HepG2 (cell line): ENCODE measurements around the gene RNF222. TPM values are rescaled to one million over a fixed set of nuclear protein-coding genes. Genes with fewer than 3 reads are reported as not detected.

ENCODE experiments used
- GATAD1 ChIP-seq: IDR thresholded peaks from 2 replicates; pipeline ENCODE4 v1.6.1; 2016; ENCODE audit warnings: missing genetic modification reagents, missing compliant biosample characterization
- HBP1 ChIP-seq: IDR thresholded peaks from 2 replicates; pipeline ENCODE4 v1.6.1; 2016; ENCODE audit warnings: low read depth, control low read depth
- HNRNPL ChIP-seq: fragments of 200-400 bp; formaldehyde crosslinking; IDR thresholded peaks from 2 replicates; pipeline ENCODE4 v1.6.1; 2017; ENCODE audit warnings: mild to moderate bottlenecking, low read depth, low read length
- HOMEZ ChIP-seq: IDR thresholded peaks from 2 replicates; pipeline ENCODE4 v1.6.1; 2016; ENCODE audit warnings: low read depth
- IRF9 ChIP-seq: sonication (generic); formaldehyde crosslinking; IDR thresholded peaks from 2 replicates; pipeline ENCODE4 v1.8.0; 2022; ENCODE audit warnings: missing genetic modification reagents, mild to moderate bottlenecking, borderline replicate concordance
- JUND ChIP-seq: sonication (generic); formaldehyde crosslinking; IDR thresholded peaks from 2 replicates; pipeline ENCODE4 v1.8.0; 2022; ENCODE audit warnings: mild to moderate bottlenecking, missing genetic modification reagents
- KDM4B ChIP-seq: sonication (generic); formaldehyde crosslinking; IDR thresholded peaks from 2 replicates; pipeline ENCODE4 v1.4.0; 2020; ENCODE audit warnings: missing genetic modification reagents
- MIXL1 ChIP-seq: IDR thresholded peaks from 2 replicates; pipeline ENCODE4 v1.6.1; 2016
- NFIB ChIP-seq: sonication (generic); formaldehyde crosslinking; IDR thresholded peaks from 2 replicates; pipeline ENCODE4 v1.9.0; 2021; ENCODE audit warnings: missing genetic modification reagents, mild to moderate bottlenecking, borderline replicate concordance
- NFYC ChIP-seq: IDR thresholded peaks from 2 replicates; pipeline ENCODE4 v1.6.1; 2016; ENCODE audit warnings: missing genetic modification reagents, missing compliant biosample characterization
- PHB2 ChIP-seq: fragments of 450-650 bp; IDR thresholded peaks from 2 replicates; pipeline ENCODE4 v1.6.1; 2018; ENCODE audit not compliant: partially characterized antibody
- POLR2A ChIP-seq, 2 experiments: IDR thresholded peaks; 2 replicates each; pipeline ENCODE4 v1.6.1; 2011; ENCODE audit warnings: low read depth in 2 of 2, low read length in 2 of 2, mild to moderate bottlenecking in 1 of 2, moderate library complexity in 1 of 2; ENCODE audit not compliant: insufficient read depth in 1 of 2
- PRPF4 ChIP-seq: fragments of 200-400 bp; formaldehyde crosslinking; IDR thresholded peaks from 2 replicates; pipeline ENCODE4 v1.6.1; 2016; ENCODE audit warnings: low read length, low read depth; ENCODE audit not compliant: poor library complexity, severe bottlenecking
- RARA ChIP-seq: IDR thresholded peaks from 2 replicates; pipeline ENCODE4 v1.6.1; 2016; ENCODE audit warnings: missing genetic modification reagents, missing compliant biosample characterization
- SIN3A ChIP-seq: IDR thresholded peaks from 2 replicates; pipeline ENCODE4 v1.6.1; 2011; ENCODE audit warnings: low read depth, mild to moderate bottlenecking, control low read depth, low read length, borderline replicate concordance
- SMARCE1 ChIP-seq: fragments of 450-650 bp; IDR thresholded peaks from 2 replicates; pipeline ENCODE4 v1.6.1; 2017; ENCODE audit warnings: borderline replicate concordance
- STAG1 ChIP-seq: sonication (generic); formaldehyde crosslinking; IDR thresholded peaks from 2 replicates; pipeline ENCODE4 v1.4.0; 2020; ENCODE audit warnings: missing genetic modification reagents
- THRA ChIP-seq: sonication (generic); formaldehyde crosslinking; IDR thresholded peaks from 2 replicates; pipeline ENCODE4 v1.4.0; 2020; ENCODE audit warnings: missing genetic modification reagents, borderline replicate concordance
- TRIM24 ChIP-seq: sonication (generic); formaldehyde crosslinking; IDR thresholded peaks from 2 replicates; pipeline ENCODE4 v1.8.0; 2022; ENCODE audit warnings: mild to moderate bottlenecking, missing genetic modification reagents
- XBP1 ChIP-seq: sonication (generic); formaldehyde crosslinking; IDR thresholded peaks from 2 replicates; pipeline ENCODE4 v1.5.0; 2020; ENCODE audit warnings: missing genetic modification reagents
- XRCC5 ChIP-seq: fragments of 200-400 bp; formaldehyde crosslinking; optimal IDR thresholded peaks from 2 replicates; pipeline ENCODE3; 2017; ENCODE audit warnings: mild to moderate bottlenecking, low read length
- ZNF337 ChIP-seq: sonication (generic); formaldehyde crosslinking; IDR thresholded peaks from 2 replicates; pipeline ENCODE4 v1.5.1; 2020; ENCODE audit warnings: missing genetic modification reagents, low read depth, mild to moderate bottlenecking, borderline replicate concordance
- ZNF672 ChIP-seq: sonication (generic); formaldehyde crosslinking; IDR thresholded peaks from 2 replicates; pipeline ENCODE4 v1.8.1; 2022; ENCODE audit warnings: missing genetic modification reagents
- ZNF687 ChIP-seq: sonication (generic); formaldehyde crosslinking; IDR thresholded peaks from 2 replicates; pipeline ENCODE4 v1.5.1; 2020; ENCODE audit warnings: mild to moderate bottlenecking, missing genetic modification reagents, moderate library complexity
- polyA plus RNA-seq, 8 experiments: library from polyadenylated mRNA; depleted of rRNA in 3 of 8; stranded (reverse) in 7 of 8; unstranded in 1 of 8; fragments of >200 nt; fragmentation: Illumina TruSeq in 4 of 8; extraction: Trizol in 4 of 8; gene quantifications; 2 replicates each; pipeline versions ENCODE4 v1.2.1 to v1.2.3, GENCODE V29; 2011 to 2016; ENCODE audit warnings: low read depth in 4 of 8, missing spikeins in 1 of 8, mixed read lengths in 1 of 8; ENCODE audit not compliant: insufficient read depth in 1 of 8
- total RNA-seq, 5 experiments: library from RNA; depleted of rRNA; stranded (reverse); fragments of >200 nt; fragmentation: Illumina TruSeq; extraction: Trizol; gene quantifications; 2 replicates each; pipeline ENCODE4 v1.2.3, GENCODE V29; 2016; ENCODE audit warnings: low read depth in 1 of 5

RNF222 gene
- total and polyA plus RNA-seq, 2 of the 13 experiments (the other 11 are each of a cell fraction or from before 2014, with no cell fraction given): not detected

- TF ChIP-seq RARA (CRISPR knock-in tag) (peak; percentile 34; the same call in 1 of the 2 replicates), POLR2A (IDR thresholded peaks at IDR 0.05; ENCODE audit: insufficient read depth in 1 of 2, low read depth in 2 of 2, low read length in 2 of 2) (no peak), NFIB (no peak), XBP1 (CRISPR knock-in tag) (no peak), HBP1 (CRISPR knock-in tag) (no peak), PRPF4 (no peak), JUND (CRISPR knock-in tag) (no peak), IRF9 (CRISPR knock-in tag) (no peak), ZNF687 (CRISPR knock-in tag) (no peak), SMARCE1 (no peak), MIXL1 (CRISPR knock-in tag) (0 out of 2 replicates have a peak, but pooled peaks have one; percentile 15), HNRNPL (no peak), GATAD1 (0 out of 2 replicates have a peak, but pooled peaks have one; percentile 11), THRA (CRISPR knock-in tag) (0 out of 2 replicates have a peak, but pooled peaks have one; percentile 12), STAG1 (CRISPR knock-in tag) (no peak), ZNF337 (CRISPR knock-in tag) (no peak), ZNF672 (CRISPR knock-in tag) (no peak), NFYC (CRISPR knock-in tag) (no peak), HOMEZ (CRISPR knock-in tag) (no peak), SIN3A (no peak), KDM4B (0 out of 2 replicates have a peak, but pooled peaks have one; percentile 29), TRIM24 (CRISPR knock-in tag) (no peak), XRCC5 (no peak), PHB2 (no peak)
These were observed 20.2 kb upstream of the RNF222 start (continued) for GRCh38 chr17:8417806-8418205.
